KBM-7 (cell line): ENCODE measurements around the gene CLCA4.

Experiments used
- DNase-seq: peaks from one replicate; pipeline ENCODE4 v3.0.0-alpha.2; 2015
- in situ Hi-C: fragments of 300-500 bp; cut with MboI; formaldehyde crosslinking; loops from 2 replicates; pipeline ENCODE4 v1.14.3; 2020; ENCODE audit warnings: low sequenced_read_pairs, low pct_unique_long_range_greater_than_20kb, mixed read lengths

Gene CLCA4

GRCh38 chr1:86522240-86522639 lies 24.6 kb upstream of the CLCA4 start:
- DNase-seq: no peak
- in situ Hi-C loops: no loop called here

- in situ Hi-C loops: no loop called here
- DNase-seq: no peak
Measured at GRCh38 chr1:86523670-86524354, 23.1 kb upstream of the CLCA4 start.

- no peak for DNase-seq
- in situ Hi-C loops: no loop called here
Measured at GRCh38 chr1:86527306-86527705, 19.6 kb upstream of the CLCA4 start.

GRCh38 chr1:86530211-86530845 lies 16.6 kb upstream of the CLCA4 start:
- in situ Hi-C loops: no loop called here
- DNase-seq: no peak

- no peak for DNase-seq
- in situ Hi-C loops: no loop called here
Measured at GRCh38 chr1:86537928-86538695, 8.8 kb upstream of the CLCA4 start.

GRCh38 chr1:86538775-86539174 lies 8.1 kb upstream of the CLCA4 start:
- DNase-seq: no peak
- in situ Hi-C loops: no loop called here

GRCh38 chr1:86541859-86542258 lies 5.0 kb upstream of the CLCA4 start:
- DNase-seq: no peak
- in situ Hi-C loops: no loop called here

- in situ Hi-C loops: no loop called here
Measured at GRCh38 chr1:86542631-86543030, 4.2 kb upstream of the CLCA4 start.

GRCh38 chr1:86548839-86549238 lies 2.0 kb downstream of the CLCA4 start:
- in situ Hi-C loops: no loop called here
- no peak for DNase-seq

More at GRCh38 chr1:86542631-86543030, 4.2 kb upstream of the CLCA4 start:
- no peak for DNase-seq

- no peak for DNase-seq
- in situ Hi-C loops: no loop called here
Measured at GRCh38 chr1:86551305-86551704, 4.4 kb downstream of the CLCA4 start.

- in situ Hi-C loops: no loop called here
- no peak for DNase-seq
Measured at GRCh38 chr1:86552376-86552775, 5.5 kb downstream of the CLCA4 start.

GRCh38 chr1:86557739-86558138 lies 10.9 kb downstream of the CLCA4 start:
- DNase-seq: no peak
- in situ Hi-C loops: no loop called here

- in situ Hi-C loops: no loop called here
- no peak for DNase-seq
Measured at GRCh38 chr1:86563849-86564248, 17.0 kb downstream of the CLCA4 start.

GRCh38 chr1:86567341-86567740 lies 20.5 kb downstream of the CLCA4 start:
- in situ Hi-C loops: no loop called here

GRCh38 chr1:86567878-86568277 lies 21.0 kb downstream of the CLCA4 start:
- in situ Hi-C loops: no loop called here
- no peak for DNase-seq

More at GRCh38 chr1:86567341-86567740, 20.5 kb downstream of the CLCA4 start:
- no peak for DNase-seq

GRCh38 chr1:86573763-86574484 lies 27.0 kb downstream of the CLCA4 start:
- in situ Hi-C loops: no loop called here

GRCh38 chr1:86581231-86581630 lies 34.4 kb downstream of the CLCA4 start:
- DNase-seq: no peak
- in situ Hi-C loops: no loop called here

More at GRCh38 chr1:86573763-86574484, 27.0 kb downstream of the CLCA4 start:
- no peak for DNase-seq

- no peak for DNase-seq
- in situ Hi-C loops: no loop called here
Measured at GRCh38 chr1:86582161-86582560, 35.3 kb downstream of the CLCA4 start.

- no peak for DNase-seq
- in situ Hi-C loops: no loop called here
Measured at GRCh38 chr1:86583032-86583431, 36.2 kb downstream of the CLCA4 start.

- in situ Hi-C loops: no loop called here
- no peak for DNase-seq
Measured at GRCh38 chr1:86583593-86583992, 36.7 kb downstream of the CLCA4 start.
